HG03354 (cell line): Measurements from ENCODE around the gene CEACAM1.
"Not testable (repeated sequence)": the region's sequence is repeated elsewhere in the genome, so short reads cannot be mapped to it uniquely, and the experiment has no call there.

Source experiments
- ATAC-seq: cut with Tn5 transposase; IDR thresholded peaks from one replicate; pipeline ENCODE4 v1.9.1; 2021; ENCODE audit warnings: mild to moderate bottlenecking; ENCODE audit not compliant: unreplicated experiment, poor library complexity, severe bottlenecking

Gene CEACAM1

DNA sequence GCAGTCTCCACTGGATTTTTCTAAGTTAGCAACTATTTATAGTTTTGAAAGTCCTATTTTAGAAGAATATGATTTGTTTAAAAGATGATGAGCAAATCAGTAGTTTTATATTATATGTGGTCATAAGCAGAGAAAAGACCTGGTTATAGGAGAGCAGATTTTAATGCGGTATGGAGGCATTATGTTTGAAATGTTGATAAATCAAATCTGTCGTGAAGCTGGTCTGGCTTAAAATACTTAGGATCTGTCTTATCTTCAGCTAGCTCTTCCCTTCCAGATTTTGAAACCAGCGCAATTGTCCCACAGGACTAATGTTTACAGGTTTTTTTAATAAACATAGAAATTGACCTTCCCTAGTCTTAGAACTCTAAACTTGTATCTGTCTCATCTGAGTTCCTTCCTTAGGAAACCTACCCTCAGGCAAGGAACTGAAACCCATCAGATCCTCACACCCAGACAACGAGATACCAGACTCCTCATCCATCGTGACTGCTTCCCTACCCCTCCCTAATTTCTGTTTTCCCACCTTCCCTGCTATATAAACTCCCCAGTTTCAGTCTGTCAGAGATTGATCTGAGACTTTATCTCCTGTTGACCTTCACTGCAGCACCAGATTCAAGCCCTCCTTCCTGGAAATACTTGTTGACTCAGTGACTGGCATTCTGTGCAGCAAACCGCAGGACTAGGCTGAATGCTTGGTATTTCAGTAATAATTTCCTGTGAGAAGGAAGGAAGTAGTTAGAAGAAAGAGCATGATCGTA is 47.8 kb downstream of the CEACAM1 start:
- ATAC-seq: no peak

DNA sequence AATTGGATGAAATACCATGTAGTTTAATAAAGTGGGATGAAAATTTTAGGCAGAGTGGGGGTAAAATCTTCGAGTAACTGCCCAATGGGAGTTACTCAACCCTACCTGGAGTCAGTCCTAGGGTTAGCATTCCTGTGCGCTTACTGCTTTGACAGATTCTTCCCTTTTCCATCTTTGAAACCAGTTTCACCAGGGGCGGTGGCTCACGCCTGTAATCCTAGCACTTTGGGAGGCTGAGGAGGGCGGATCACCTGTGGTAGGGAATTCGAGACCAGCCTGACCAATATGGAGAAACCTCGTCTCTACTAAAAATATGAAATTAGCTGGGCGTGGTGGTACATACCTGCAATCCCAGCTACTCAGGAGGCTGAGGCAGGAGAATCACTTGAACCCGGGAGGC is 48.5 kb downstream of the CEACAM1 start:
- no peak for ATAC-seq

DNA sequence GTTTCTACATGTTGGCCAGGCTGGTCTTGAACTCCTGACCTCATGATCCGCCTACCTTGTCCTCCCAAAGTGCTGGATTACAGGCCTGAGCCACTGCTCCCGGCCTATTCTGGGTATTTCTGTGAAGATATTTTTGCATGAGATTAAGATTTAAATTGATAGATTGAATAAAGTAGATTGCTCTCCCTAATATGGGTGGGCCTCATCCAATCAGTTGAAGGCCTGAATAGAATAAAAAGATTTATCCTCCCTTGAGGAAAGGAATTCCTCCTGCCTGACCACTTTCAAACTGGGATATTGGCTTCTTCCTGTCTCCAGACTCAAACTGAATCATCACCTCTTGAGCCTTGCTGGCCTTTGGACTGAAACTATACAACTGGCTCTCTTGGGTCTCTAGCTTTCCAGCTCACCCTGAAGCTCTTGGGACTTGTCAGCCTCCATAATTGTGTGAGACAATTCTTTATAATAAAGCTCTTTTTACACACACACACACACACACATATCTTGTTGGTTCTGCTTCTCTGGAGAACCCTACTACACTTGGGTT is 49.4 kb downstream of the CEACAM1 start:
- no peak for ATAC-seq

DNA sequence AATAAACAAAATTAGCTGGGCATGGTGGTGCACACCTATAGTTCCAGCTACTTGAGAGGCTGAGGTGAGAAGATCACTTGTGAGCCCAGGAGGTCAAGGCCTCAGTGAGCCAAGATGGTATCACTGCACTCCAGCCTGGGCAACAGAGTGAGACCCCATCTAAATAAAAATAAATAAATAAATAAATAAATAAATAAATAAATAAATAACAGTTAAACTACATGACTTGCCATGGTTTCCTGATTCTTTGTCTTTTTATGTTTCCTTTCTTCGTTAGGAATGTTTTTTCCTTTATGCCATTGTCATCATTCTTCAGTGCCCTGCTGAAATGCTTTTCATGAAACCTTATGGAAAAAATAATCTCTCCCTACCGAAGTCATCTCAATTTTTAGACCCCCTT is 50.3 kb downstream of the CEACAM1 start:
- no peak for ATAC-seq

DNA sequence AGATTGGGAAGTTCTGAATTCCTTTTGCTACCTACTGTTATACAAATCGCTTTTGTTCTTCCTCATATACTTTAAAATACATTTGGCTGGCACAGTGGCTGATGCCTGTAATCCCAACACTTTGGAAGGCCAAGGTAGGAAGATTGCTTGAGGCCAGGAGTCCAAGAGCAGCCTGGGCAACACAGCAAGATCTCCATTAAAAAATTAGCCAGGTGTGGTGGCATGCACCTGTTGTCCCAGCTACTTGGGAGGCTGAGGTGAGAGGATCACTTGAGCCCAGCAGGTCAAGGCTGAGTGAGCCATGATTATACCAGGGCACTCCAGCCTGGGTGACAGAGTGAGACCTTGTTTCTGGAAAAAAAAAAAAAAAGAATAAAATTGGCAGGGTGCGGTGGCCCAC is 51.2 kb downstream of the CEACAM1 start:
- no peak for ATAC-seq

DNA sequence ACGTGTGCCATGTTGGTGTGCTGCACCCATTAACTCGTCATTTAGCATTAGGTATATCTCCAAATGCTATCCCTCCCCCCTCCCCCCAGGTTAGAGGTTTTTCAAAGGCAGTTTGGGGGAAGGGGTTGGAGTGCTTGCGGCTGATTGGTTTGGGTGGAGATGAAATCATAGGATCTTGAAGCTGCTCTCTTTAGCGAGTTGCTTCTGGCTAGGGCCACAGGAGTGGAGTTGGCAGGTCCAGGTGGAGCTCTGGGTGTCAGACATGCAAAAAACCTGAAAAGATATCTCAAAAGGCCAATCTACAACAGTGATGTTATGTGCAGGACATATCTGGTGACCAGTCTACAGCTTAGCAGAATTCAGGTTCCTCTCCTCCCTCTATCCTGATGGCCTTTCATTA is 52.9 kb downstream of the CEACAM1 start:
- no peak for ATAC-seq

DNA sequence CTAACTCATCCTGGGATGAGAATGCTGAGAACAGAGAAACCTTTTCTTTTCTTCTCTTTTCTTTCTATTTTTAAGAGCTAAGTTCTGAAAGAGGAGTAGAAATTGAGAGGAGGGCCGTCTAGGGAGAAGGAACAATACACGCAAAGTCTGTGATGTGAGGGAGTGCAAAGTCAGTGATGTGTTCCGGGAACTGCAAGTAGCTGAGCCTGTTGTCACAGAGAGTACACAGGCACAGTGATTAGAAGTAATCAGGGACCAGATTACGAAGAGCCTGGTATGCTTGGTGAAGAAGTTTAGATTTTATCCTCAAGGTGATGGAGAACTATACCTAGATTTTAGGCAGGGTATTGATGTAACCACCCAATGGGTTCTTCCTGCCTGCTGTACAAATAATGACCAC is 53.5 kb downstream of the CEACAM1 start:
- no peak for ATAC-seq

DNA sequence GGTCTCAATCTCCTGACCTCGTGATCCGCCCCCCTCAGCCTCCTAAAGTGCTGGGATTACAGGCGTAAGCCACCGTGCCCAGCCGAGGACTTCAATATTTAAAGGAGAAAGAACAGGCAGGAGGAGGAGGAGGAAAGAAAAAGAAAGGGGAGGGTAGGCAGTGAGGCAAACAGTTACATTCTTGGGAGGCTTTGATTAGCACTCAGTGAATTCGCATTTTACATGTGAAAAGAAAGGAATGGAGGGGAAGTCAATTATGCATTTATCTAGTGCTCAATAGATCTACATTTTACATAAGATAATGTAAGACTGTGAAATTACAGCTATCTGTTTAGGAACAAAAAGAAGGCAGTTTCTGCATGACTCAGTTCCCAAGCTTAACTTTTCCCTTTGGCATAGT is 54.6 kb downstream of the CEACAM1 start:
- ATAC-seq: no peak

DNA sequence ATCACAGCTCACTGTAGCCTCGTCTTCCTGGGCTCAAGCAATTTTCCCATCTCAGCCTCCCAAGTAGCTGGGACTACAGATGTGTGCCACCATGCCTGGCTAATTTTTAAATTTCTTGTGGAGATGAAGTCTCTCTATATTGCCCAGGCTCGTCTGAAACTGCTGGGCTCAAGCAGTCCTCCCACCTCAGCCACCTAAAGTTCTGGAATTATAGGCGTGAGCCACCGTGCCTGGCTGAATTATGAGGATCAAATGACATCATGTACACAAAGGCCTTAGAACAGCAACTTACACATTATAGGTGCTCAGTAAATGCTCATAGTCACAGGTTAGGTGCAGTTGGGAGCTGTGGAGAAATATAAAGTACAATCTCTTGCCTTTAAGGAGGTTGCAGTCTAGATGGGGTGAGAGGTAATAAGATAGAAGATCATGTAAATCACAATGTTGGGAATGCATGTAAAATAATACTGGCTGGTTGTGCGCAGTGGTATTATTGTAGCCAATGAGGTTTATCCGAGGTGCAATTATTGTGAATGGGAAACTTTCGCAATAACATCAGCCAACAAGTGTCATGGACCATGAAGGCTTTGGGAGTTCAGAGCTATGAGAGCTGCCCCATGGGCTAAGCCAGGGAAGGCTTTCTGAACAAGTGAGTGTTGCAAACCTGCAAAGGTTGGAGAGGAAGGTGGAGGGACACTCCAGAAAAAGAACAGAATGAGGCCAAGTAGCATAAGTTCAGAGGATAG is 55.7 kb downstream of the CEACAM1 start:
- no peak for ATAC-seq

DNA sequence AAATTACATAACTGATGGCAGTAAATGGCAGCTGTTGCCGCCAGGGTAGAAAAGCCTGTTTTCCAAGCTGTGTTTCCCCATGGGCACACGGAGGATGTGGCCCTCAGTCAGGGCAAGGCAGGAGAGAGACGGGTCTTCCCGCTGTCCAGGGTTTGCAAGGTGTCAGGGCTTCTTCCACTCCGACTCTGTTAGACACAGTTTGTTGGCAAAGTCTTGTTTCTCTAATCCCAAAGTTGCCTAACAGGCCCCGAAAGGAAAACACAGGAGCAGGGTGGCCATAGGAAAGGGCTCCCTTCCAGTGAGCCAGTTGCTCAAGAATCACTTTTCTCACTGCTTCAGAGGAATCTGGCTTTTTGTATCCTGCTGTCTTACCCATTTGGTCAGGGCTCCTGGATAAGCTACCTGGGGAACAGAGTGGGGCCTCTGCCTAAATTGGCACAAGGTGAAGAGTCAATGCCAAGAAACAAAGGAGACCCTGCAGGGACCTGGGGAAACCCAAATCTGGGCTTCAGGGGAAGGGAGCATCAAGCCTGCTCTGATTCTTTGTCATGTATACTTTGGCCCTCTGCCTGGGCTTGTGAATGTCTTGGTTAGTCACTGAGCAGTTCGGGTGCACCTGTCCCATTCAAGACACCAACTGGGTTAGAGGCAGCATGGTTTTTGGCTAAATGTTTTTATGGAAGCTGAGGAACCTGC is 56.6 kb downstream of the CEACAM1 start:
- ATAC-seq: no peak

DNA sequence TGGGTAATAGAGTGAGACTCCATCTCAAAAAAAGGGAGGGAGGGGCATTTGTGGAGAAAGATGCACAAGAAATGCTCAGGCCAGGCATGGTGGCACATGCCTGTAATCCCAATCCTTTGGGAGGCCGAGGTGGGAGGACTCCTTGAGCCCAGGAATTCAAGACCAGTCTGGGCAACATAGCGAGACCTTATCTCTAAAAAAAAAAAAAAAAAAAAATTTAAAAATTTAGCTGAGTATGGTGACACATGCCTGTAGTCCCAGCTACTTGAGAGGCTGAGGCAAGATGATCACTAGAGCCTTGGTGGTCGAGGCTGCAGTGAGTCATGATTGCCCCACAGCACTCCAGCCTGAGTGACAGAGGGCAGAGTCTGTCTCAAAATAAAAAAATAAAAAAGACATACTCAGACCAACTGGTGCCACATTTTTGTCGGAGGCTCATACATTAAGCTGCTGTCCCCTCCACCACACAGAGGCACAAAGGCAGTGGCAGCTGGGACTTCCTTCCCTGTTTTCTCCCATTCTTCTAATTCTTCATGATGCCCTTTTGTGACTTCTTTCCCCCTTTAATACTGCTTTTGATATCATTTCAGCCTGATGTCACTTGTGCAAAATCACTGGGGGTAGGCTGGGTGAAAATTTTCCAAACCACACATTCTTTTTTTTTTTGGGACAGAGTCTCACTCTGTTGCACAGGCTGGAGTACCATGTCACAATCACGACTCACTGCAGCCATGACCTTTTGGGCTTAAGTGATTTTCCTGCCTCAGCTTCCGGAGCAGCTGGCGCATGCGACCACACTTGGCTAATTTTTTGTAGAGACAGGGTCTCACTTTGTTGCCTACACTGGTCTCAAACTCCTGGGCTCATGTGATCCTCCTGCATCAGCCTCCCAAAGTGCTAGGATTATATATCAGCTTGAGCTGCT is 58.7 kb downstream of the CEACAM1 start:
- ATAC-seq: no peak

DNA sequence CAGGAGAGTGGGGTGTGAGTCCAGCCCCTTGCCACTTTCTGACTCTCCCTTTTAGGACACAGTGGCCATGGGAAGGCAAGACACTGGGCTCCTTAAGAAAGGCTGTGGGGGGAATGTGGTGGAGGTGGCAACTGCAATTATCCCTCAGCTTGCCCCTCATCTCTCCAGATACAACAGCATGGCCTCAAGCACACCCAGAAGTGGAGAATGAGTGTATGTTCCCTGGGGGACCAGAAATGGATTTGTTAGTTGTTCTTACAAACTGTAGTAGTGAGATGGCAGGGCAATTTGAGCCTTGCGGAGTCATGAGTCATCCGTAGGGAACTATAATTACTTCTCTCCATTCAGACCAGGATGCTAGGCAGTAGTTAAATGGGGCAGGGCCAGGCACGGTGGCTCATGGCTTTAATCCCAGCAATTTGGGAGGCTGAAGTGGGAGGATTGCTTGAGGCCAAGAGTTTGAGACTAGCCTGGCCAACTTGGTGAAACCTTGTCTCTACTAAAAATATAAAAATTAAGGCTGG is 59.9 kb downstream of the CEACAM1 start:
- ATAC-seq: no peak

DNA sequence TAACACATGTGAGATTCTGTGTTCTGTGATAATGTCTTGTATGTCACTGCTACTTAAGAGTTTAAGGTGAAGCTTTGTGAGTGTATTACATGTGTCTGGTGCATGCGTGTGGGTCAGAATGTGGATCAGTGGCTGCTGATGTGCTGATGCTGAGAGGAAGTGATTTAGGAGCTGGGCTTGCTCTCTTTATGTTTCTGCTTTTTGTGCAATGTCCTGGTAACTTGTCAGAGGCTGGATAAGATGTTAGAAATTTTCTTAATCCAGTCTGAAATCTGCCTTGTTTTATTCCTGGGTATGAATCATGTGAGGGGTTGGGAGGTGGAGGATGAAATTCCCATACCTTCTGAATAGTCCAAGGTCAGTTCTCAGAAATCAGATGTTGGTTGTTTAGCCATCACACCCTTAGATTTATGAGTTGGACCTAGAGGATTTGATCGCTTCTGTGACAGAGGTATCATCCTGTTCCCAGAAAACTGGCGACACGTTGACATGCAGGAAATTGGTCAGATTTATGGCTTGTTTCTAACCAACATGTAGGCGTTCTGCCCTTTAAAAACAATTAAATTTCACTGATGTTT is 61.0 kb downstream of the CEACAM1 start:
- ATAC-seq: no peak

DNA sequence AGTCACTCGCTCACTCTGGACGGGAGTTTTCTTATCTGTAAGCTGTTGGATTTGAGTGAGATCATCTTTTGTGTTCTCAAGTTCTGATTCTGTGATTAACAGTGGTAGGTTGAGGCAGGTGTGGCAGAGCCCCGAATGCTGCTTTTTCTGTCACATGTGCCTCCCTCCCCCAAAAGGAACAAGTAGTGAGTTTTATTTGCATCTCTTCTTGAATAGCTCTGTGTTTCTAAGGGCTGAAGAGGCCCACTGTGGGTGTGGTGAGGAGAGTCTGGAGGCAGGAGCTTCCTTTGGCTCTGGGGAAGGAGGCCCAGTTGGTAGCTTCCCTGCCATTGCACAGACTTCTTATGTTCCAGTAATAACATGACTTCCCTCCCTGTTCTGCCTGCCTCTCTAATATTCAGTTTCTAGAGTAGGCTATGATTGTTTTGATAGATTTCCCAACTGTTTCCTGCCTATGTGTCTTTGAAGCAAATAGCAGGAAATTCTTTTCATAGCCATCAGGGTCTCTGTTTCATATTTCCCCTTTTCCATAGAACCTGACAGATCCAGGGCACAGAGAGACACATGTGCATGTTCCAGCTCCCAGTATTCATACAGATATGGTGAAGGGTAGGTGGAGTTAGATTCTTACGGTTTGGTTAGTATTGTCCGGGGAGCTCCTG is 61.6 kb downstream of the CEACAM1 start:
- ATAC-seq: no peak

DNA sequence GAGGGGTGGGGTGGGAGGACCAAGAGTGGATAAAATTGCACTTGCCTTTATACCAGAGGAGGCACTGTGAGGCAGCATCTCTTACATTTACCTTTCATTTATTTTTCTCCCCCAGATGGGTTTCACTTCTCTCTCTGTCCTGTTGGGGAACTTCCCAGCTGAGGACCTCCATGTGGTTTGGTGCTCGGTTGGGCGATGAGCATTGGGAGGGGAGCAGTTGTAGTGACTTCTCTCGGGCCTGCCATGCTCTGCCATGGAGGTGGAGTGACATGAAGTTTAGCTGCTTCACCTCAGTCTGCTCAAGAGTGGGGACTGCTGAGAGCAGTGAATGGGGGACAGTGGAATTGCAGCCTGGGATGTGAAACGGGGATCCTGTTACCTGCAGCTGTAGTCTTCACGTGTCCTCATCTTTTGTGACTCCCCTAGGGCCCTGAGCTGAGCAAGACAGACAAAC is 62.4 kb downstream of the CEACAM1 start:
- ATAC-seq: peak; percentile 69

DNA sequence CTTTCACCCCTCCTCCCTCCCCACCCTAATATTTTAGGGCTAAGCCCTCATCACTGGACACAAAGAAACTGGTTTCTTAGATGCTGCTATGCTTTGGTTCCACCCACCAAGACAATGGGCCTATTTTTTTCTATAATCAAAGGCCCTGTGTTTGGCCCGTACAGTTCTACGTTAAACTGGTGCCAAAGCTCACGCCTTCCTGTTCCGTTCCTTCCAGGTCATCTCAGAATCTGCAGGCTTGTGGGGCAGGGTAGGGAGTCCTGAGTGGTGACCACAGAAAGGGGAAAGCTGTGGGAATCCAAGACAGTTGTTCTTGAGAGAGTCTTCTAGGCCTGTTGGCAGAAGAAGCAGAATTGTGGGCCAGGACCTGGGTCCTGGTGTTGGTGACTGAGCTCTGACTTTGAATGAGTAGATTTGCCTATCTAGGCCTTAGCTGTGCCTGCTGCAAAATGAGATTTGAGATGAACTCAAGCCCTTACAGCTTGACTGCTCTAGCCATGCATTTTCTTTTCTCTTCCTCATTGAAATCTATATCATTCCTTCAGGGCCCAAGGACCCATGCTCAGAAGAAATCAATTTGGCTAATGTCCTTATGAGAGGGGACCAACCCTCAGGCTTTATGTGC is 66.5 kb downstream of the CEACAM1 start:
- no peak for ATAC-seq

DNA sequence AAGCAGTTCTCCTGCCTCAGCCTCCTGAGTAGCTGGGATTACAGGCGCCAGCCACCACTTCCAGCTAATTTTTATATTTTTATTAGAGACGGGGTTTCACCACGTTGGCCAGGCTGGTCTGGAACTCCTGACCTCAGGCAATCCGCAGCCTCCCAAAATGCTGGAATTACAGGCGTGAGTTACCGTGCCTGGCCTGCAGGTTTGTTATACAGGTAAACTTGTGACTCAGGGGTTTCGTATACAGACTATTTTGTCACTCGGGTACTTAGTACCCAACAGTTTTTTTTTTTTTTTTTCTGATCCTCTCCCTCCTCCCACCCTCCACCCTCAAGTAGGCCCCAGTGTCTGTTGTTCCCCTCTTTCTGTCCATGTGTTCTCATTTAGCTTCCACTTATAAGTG is 67.0 kb downstream of the CEACAM1 start:
- not testable (repeated sequence) for ATAC-seq

DNA sequence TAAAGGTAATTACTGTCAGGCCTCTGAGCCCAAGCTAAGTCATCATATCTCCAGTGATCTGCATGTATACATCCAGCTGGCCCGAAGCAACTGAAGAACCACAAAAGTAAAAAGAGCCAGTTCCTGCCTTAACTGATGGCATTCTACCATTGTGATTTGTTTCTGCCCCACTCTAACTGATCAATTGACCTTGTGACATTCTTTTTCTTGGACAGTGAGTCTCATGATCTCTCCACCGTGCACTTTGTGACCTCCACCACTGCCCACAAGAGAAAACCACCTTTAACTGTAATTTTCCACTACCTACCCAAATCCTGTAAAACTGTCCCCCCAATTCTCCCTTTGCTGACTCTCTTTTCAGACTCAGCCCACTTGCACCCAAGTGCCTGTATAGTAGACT is 68.4 kb downstream of the CEACAM1 start:
- no peak for ATAC-seq
